ENCODE measurements around the gene FAM9C.

The FAM9C gene

GRCh38 chrX:13055486-13055885 lies 11.1 kb upstream of the FAM9C start:
- no peaks in the 10 kb centered on the region for H3K4me1 ChIP-seq (ENCODE audit: control insufficient read depth, insufficient read depth, low read length)
- H3K9me3 ChIP-seq (ENCODE audit: control insufficient read depth, insufficient read depth, low read length), result no peaks in the 10 kb centered on the region
- H3K27ac ChIP-seq (ENCODE audit: low read length), result no peak overlapping the region
- no CpG with 5 or more reads among the region's 1 CpG for WGBS (ENCODE audit: insufficient coverage, insufficient read length)
- no peak for DNase-seq (ENCODE audit: low read depth, low spot score)
- H3K27me3 ChIP-seq (ENCODE audit: control insufficient read depth, insufficient read depth, low read length), result no peaks in the 10 kb centered on the region
- H3K4me3 ChIP-seq (ENCODE audit: low read length), result no peak overlapping the region
- H3K36me3 ChIP-seq (ENCODE audit: control insufficient read depth, insufficient read depth, low read length), result no peaks in the 10 kb centered on the region

- H3K9me3 ChIP-seq (ENCODE audit: control insufficient read depth, insufficient read depth, low read length), result no peaks in the 10 kb centered on the region
- H3K27me3 ChIP-seq (ENCODE audit: control insufficient read depth, insufficient read depth, low read length), result no peaks in the 10 kb centered on the region
- no peak overlapping the region for H3K4me3 ChIP-seq (ENCODE audit: low read length)
- no peak overlapping the region for H3K27ac ChIP-seq (ENCODE audit: low read length)
- no peaks in the 10 kb centered on the region for H3K4me1 ChIP-seq (ENCODE audit: control insufficient read depth, insufficient read depth, low read length)
- H3K36me3 ChIP-seq (ENCODE audit: control insufficient read depth, insufficient read depth, low read length), result no peaks in the 10 kb centered on the region
- no peak for DNase-seq (ENCODE audit: low read depth, low spot score)
These were observed 8.8 kb upstream of the FAM9C start for GRCh38 chrX:13053171-13053570.

- WGBS (ENCODE audit: insufficient coverage, insufficient read length), result no CpG with 5 or more reads among the region's 4 CpGs
- H3K4me1 ChIP-seq (ENCODE audit: control insufficient read depth, insufficient read depth, low read length), result no peaks in the 10 kb centered on the region
- H3K9me3 ChIP-seq (ENCODE audit: control insufficient read depth, insufficient read depth, low read length), result no peaks in the 10 kb centered on the region
- no peaks in the 10 kb centered on the region for H3K27me3 ChIP-seq (ENCODE audit: control insufficient read depth, insufficient read depth, low read length)
- H3K27ac ChIP-seq (ENCODE audit: low read length), result no peak overlapping the region
- no peak for DNase-seq (ENCODE audit: low read depth, low spot score)
- H3K4me3 ChIP-seq (ENCODE audit: low read length), result no peak overlapping the region
- no peaks in the 10 kb centered on the region for H3K36me3 ChIP-seq (ENCODE audit: control insufficient read depth, insufficient read depth, low read length)
These were observed 7.2 kb upstream of the FAM9C start for GRCh38 chrX:13051529-13052172.

- WGBS (ENCODE audit: insufficient coverage, insufficient read length), result no CpG with 5 or more reads among the region's 1 CpG
- Histone ChIP-seq H3K4me1 (ENCODE audit: control insufficient read depth, insufficient read depth, low read length) (no peaks in the 10 kb centered on the region), H3K4me3 (ENCODE audit: low read length) (no peak overlapping the region), H3K36me3 (ENCODE audit: control insufficient read depth, insufficient read depth, low read length) (no peaks in the 10 kb centered on the region), H3K9me3 (ENCODE audit: control insufficient read depth, insufficient read depth, low read length) (no peaks in the 10 kb centered on the region), H3K27ac (ENCODE audit: low read length) (no peak overlapping the region), H3K27me3 (ENCODE audit: control insufficient read depth, insufficient read depth, low read length) (no peaks in the 10 kb centered on the region)
- DNase-seq (ENCODE audit: low read depth, low spot score), result no peak
These were observed 6.7 kb upstream of the FAM9C start for GRCh38 chrX:13051167-13051528.

- Histone ChIP-seq H3K27me3 (ENCODE audit: control insufficient read depth, insufficient read depth, low read length) (no peaks in the 10 kb centered on the region), H3K4me3 (ENCODE audit: low read length) (no peak overlapping the region), H3K4me1 (ENCODE audit: control insufficient read depth, insufficient read depth, low read length) (no peaks in the 10 kb centered on the region), H3K27ac (ENCODE audit: low read length) (no peak overlapping the region), H3K36me3 (ENCODE audit: control insufficient read depth, insufficient read depth, low read length) (no peaks in the 10 kb centered on the region), H3K9me3 (ENCODE audit: control insufficient read depth, insufficient read depth, low read length) (no peaks in the 10 kb centered on the region)
- no peak for DNase-seq (ENCODE audit: low read depth, low spot score)
- no CpG with 5 or more reads among the region's 4 CpGs for WGBS (ENCODE audit: insufficient coverage, insufficient read length)
These were observed 5.7 kb upstream of the FAM9C start for GRCh38 chrX:13050151-13050550.

GRCh38 chrX:13048280-13048679 lies 3.9 kb upstream of the FAM9C start:
- no peak overlapping the region for H3K27ac ChIP-seq (ENCODE audit: low read length)
- WGBS (ENCODE audit: insufficient coverage, insufficient read length), result no CpG with 5 or more reads among the region's 1 CpG
- DNase-seq (ENCODE audit: low read depth, low spot score), result no peak

GRCh38 chrX:13047759-13048158 lies 3.3 kb upstream of the FAM9C start:
- no peaks in the 10 kb centered on the region for H3K36me3 ChIP-seq (ENCODE audit: control insufficient read depth, insufficient read depth, low read length)
- no peaks in the 10 kb centered on the region for H3K9me3 ChIP-seq (ENCODE audit: control insufficient read depth, insufficient read depth, low read length)
- no peaks in the 10 kb centered on the region for H3K4me1 ChIP-seq (ENCODE audit: control insufficient read depth, insufficient read depth, low read length)
- WGBS (ENCODE audit: insufficient coverage, insufficient read length), result no CpG with 5 or more reads among the region's 3 CpGs
- no peak for DNase-seq (ENCODE audit: low read depth, low spot score)
- no peak overlapping the region for H3K4me3 ChIP-seq (ENCODE audit: low read length)
- H3K27me3 ChIP-seq (ENCODE audit: control insufficient read depth, insufficient read depth, low read length), result no peaks in the 10 kb centered on the region
- no peak overlapping the region for H3K27ac ChIP-seq (ENCODE audit: low read length)

More at GRCh38 chrX:13048280-13048679, 3.9 kb upstream of the FAM9C start:
- H3K4me1 ChIP-seq (ENCODE audit: control insufficient read depth, insufficient read depth, low read length), result no peaks in the 10 kb centered on the region
- no peak overlapping the region for H3K4me3 ChIP-seq (ENCODE audit: low read length)
- no peaks in the 10 kb centered on the region for H3K36me3 ChIP-seq (ENCODE audit: control insufficient read depth, insufficient read depth, low read length)
- no peaks in the 10 kb centered on the region for H3K9me3 ChIP-seq (ENCODE audit: control insufficient read depth, insufficient read depth, low read length)
- H3K27me3 ChIP-seq (ENCODE audit: control insufficient read depth, insufficient read depth, low read length), result no peaks in the 10 kb centered on the region

- Histone ChIP-seq H3K36me3 (ENCODE audit: control insufficient read depth, insufficient read depth, low read length) (no peaks in the 10 kb centered on the region), H3K9me3 (ENCODE audit: control insufficient read depth, insufficient read depth, low read length) (no peaks in the 10 kb centered on the region), H3K4me3 (ENCODE audit: low read length) (no peak overlapping the region), H3K27me3 (ENCODE audit: control insufficient read depth, insufficient read depth, low read length) (no peaks in the 10 kb centered on the region), H3K27ac (ENCODE audit: low read length) (no peak overlapping the region), H3K4me1 (ENCODE audit: control insufficient read depth, insufficient read depth, low read length) (no peaks in the 10 kb centered on the region)
- no CpG with 5 or more reads among the region's 1 CpG for WGBS (ENCODE audit: insufficient coverage, insufficient read length)
- no peak for DNase-seq (ENCODE audit: low read depth, low spot score)
These were observed 1.9 kb upstream of the FAM9C start for GRCh38 chrX:13046141-13046855.

GRCh38 chrX:13043938-13044337 lies 482 bp downstream of the FAM9C start:
- no peak overlapping the region for H3K4me3 ChIP-seq (ENCODE audit: low read length)
- WGBS (ENCODE audit: insufficient coverage, insufficient read length), result no CpG with 5 or more reads among the region's 25 CpGs
- H3K36me3 ChIP-seq (ENCODE audit: control insufficient read depth, insufficient read depth, low read length), result no peaks in the 10 kb centered on the region
- no peaks in the 10 kb centered on the region for H3K4me1 ChIP-seq (ENCODE audit: control insufficient read depth, insufficient read depth, low read length)
- no peaks in the 10 kb centered on the region for H3K9me3 ChIP-seq (ENCODE audit: control insufficient read depth, insufficient read depth, low read length)
- no peak overlapping the region for H3K27ac ChIP-seq (ENCODE audit: low read length)
- no peak for DNase-seq (ENCODE audit: low read depth, low spot score)
- H3K27me3 ChIP-seq (ENCODE audit: control insufficient read depth, insufficient read depth, low read length), result no peaks in the 10 kb centered on the region

GRCh38 chrX:13043138-13043537 lies 1.3 kb downstream of the FAM9C start:
- Histone ChIP-seq H3K4me1 (ENCODE audit: control insufficient read depth, insufficient read depth, low read length) (no peaks in the 10 kb centered on the region), H3K9me3 (ENCODE audit: control insufficient read depth, insufficient read depth, low read length) (no peaks in the 10 kb centered on the region), H3K27me3 (ENCODE audit: control insufficient read depth, insufficient read depth, low read length) (no peaks in the 10 kb centered on the region), H3K36me3 (ENCODE audit: control insufficient read depth, insufficient read depth, low read length) (no peaks in the 10 kb centered on the region), H3K27ac (ENCODE audit: low read length) (no peak overlapping the region), H3K4me3 (ENCODE audit: low read length) (no peak overlapping the region)
- DNase-seq (ENCODE audit: low read depth, low spot score), result no peak
- WGBS (ENCODE audit: insufficient coverage, insufficient read length), result no CpG with 5 or more reads among the region's 10 CpGs

- no peak overlapping the region for H3K4me3 ChIP-seq (ENCODE audit: low read length)
- H3K4me1 ChIP-seq (ENCODE audit: control insufficient read depth, insufficient read depth, low read length), result no peaks in the 10 kb centered on the region
- H3K36me3 ChIP-seq (ENCODE audit: control insufficient read depth, insufficient read depth, low read length), result no peaks in the 10 kb centered on the region
- DNase-seq (ENCODE audit: low read depth, low spot score), result no peak
- no peak overlapping the region for H3K27ac ChIP-seq (ENCODE audit: low read length)
- H3K9me3 ChIP-seq (ENCODE audit: control insufficient read depth, insufficient read depth, low read length), result no peaks in the 10 kb centered on the region
- H3K27me3 ChIP-seq (ENCODE audit: control insufficient read depth, insufficient read depth, low read length), result no peaks in the 10 kb centered on the region
- no CpG with 5 or more reads among the region's 3 CpGs for WGBS (ENCODE audit: insufficient coverage, insufficient read length)
These were observed 7.5 kb downstream of the FAM9C start for GRCh38 chrX:13036896-13037295.

All from iPS DF 6.9 (cell line).